ENCODE results near the gene GMDS.

DNA sequence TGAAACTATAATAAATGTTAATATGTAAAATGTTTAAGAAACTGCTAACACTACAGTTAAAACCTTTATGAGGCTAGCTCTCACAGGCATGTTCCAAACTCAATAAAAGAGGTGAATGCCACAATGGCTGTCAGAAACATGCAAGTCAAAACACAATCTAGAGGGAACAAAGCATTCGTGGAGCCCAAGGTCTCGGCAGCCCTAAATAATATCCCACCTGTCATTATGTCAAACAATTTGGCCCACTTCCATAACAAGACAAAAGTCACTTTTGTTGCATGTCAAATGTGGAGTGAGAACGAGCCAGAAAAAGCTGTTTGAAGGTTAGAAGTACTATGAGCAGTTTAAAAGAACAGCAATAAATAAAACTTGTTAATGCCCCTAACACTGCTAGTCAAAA is 181.9 kb downstream of the GMDS start:
- TF ChIP-seq EZH2 (IDR thresholded peaks at IDR 0.05; ENCODE audit: borderline replicate concordance, low read length), result no peak
- TF ChIP-seq, protein P1, sequence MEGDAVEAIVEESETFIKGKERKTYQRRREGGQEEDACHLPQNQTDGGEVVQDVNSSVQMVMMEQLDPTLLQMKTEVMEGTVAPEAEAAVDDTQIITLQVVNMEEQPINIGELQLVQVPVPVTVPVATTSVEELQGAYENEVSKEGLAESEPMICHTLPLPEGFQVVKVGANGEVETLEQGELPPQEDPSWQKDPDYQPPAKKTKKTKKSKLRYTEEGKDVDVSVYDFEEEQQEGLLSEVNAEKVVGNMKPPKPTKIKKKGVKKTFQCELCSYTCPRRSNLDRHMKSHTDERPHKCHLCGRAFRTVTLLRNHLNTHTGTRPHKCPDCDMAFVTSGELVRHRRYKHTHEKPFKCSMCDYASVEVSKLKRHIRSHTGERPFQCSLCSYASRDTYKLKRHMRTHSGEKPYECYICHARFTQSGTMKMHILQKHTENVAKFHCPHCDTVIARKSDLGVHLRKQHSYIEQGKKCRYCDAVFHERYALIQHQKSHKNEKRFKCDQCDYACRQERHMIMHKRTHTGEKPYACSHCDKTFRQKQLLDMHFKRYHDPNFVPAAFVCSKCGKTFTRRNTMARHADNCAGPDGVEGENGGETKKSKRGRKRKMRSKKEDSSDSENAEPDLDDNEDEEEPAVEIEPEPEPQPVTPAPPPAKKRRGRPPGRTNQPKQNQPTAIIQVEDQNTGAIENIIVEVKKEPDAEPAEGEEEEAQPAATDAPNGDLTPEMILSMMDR (conservative IDR thresholded peaks at IDR 0.05 in 1 of 2, IDR thresholded peaks at IDR 0.05 in 1 of 2; ENCODE audit: extremely low read depth in 1 of 2, insufficient read depth in 1 of 2, low read depth in 1 of 2, low read length in 2 of 2), result no peak
